C4-2B (cell line): ENCODE results near the gene OR6X1.

Experiments
- CTCF ChIP-seq: fragments of 450-650 bp; conservative IDR thresholded peaks from 2 replicates; pipeline ENCODE4 v1.5.1; 2017; ENCODE audit warnings: mild to moderate bottlenecking
- ZFX ChIP-seq: fragments of 450-650 bp; IDR thresholded peaks from 2 replicates; pipeline ENCODE4 v1.6.1; 2017

DNA sequence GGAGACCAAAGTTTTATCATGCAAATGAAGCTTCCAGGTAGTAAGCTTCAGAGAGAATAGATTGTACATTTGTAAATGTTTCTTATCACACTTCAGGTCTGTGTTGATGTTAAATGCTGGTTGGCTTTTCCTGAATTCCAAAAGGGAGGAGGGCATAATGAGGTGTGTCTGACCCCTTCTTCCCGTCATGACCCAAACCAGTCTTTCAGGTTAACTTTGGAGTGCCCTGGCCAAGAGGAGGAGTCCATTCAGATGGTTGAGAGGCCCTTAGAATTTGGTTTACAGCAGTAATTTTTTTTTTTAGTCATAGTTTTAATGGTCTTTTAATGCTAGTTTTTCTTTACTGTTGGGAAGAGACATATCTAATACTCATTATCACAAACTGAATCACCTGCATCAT is 2.5 kb downstream of the OR6X1 start:
- no peak for TF ChIP-seq CTCF
- TF ChIP-seq ZFX: no peak
